Right lobe of liver (tissue), 4 donors: ENCODE results near the gene NTN1.

Experiments
- CTCF ChIP-seq, 4 donors: fragments of 200-600 bp in 3 of 4; fragments of 450-650 bp in 1 of 4; IDR thresholded peaks; one replicate each; pipeline versions ENCODE4 v1.5.1 to v1.8.0; 2016 to 2022; ENCODE audit warnings: antibody characterized with exemption in 4 of 4, mild to moderate bottlenecking in 2 of 4
- POLR2A ChIP-seq: fragments of 450-650 bp; IDR thresholded peaks from one replicate; pipeline ENCODE4 v1.6.1; 2017; ENCODE audit warnings: antibody characterized with exemption, mild to moderate bottlenecking
- donor health status: DM: no; HTN: no; CAD: no.
- donor health status: DM: no; HTN: no; CAD: no.
- donor health status: DM: no; HTN: yes; CAD: no.

DNA sequence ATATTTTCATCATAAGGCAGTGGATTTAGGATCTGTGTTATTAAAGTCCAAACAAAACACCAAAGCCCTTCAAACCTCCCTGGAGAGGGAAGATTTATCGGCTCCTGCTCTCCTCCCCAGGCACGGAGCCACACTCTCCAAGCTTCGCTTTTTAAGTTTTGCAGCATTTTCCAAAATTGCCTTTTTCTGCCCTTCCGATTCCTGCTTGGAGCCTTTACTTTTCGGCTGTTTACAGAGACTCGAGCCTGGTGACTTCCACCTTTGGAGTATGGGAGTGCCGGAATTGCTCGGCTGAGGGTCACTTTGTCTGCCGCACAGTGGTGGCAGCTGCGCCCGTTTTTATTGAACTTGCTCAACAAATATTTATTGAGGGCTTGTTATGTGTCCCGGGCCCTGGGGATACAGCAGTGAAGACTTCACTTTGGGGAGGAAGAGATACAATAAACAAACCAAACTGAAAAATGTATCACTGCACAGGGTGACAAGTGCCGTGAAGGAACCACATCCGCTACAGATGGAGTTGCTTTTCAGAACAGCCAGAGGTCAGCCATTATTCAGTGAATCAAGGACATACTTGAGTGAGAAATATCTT, 185.5 kb downstream of the NTN1 start:
- TF ChIP-seq CTCF (IDR thresholded peaks at IDR 0.05) (peak in 1 of 4 donors; percentile 9), POLR2A (no peak)
